GM12878 (cell line): ENCODE data around the gene SCAANT1. TPM values are rescaled to one million over a fixed set of nuclear protein-coding genes. Genes with fewer than 3 reads are reported as not detected.

Experiments used
- ATAC-seq: fragments of 200-7000 bp; cut with Tn5 transposase; 3 replicates; pipeline ENCODE4 v1.9.1; 2020; ENCODE audit warnings: mild to moderate bottlenecking, moderate library complexity
- BruUV-seq: library from RNA; stranded (reverse); fragments of 400-500 nt; replicated peaks from 2 replicates; lab custom pipeline; 2021; lab: Mats Ljungman, UMichigan
- CTCF ChIA-PET: fragments of 300-600 bp; sonication (Branson Sonifier 250); formaldehyde crosslinking; extraction: SDS; loops from one replicate; lab custom pipeline; 2021; ENCODE audit warnings: inconsistent platforms; lab: Yijun Ruan, JAX
- POLR2A ChIA-PET: fragments of 350-600 bp; formaldehyde crosslinking; extraction: SDS; loops from one replicate; lab custom pipeline; 2021; ENCODE audit warnings: inconsistent platforms; lab: Charles Lee
- RAD21 ChIA-PET: fragments of 300-600 bp; sonication (Branson Sonifier 250); formaldehyde crosslinking; loops from one replicate; lab custom pipeline; 2023; ENCODE audit warnings: antibody characterized with exemption; ENCODE audit not compliant: unreplicated experiment; lab: Charles Lee
- SMC1A ChIA-PET: fragments of 300-600 bp; sonication (Branson Sonifier 250); formaldehyde crosslinking; loops from one replicate; lab custom pipeline; 2023; ENCODE audit not compliant: unreplicated experiment, uncharacterized antibody; lab: Charles Lee
- DNase-seq: peaks from one replicate; pipeline ENCODE4 v3.0.0-alpha.2; 2011; ENCODE audit warnings: low read depth, low spot score
- FAIRE-seq: peaks from 3 replicates; lab custom pipeline; 2011; peaks lifted over from hg19 to GRCh38; lab: Jason Lieb, UNC
- H2AFZ ChIP-seq: 2 replicates; pipeline ENCODE4 v1.6.0; 2011; ENCODE audit warnings: low read depth, low read length, control low read depth; ENCODE audit not compliant: control insufficient read depth
- H3K27ac ChIP-seq: 2 replicates; pipeline ENCODE4 v1.5.1; 2011; ENCODE audit warnings: control low read depth; ENCODE audit not compliant: control insufficient read depth, insufficient read depth
- H3K27me3 ChIP-seq, 2 experiments: replicated peaks in 1 of 2; 2 replicates each; pipeline versions ENCODE4 v1.6.0 to v1.6.1; 2011; ENCODE audit warnings: low read length in 1 of 2; ENCODE audit not compliant: control insufficient read depth in 2 of 2, insufficient read depth in 2 of 2
- H3K36me3 ChIP-seq, 2 experiments: 2 replicates each; pipeline ENCODE4 v1.5.1; 2011; ENCODE audit warnings: low read length in 1 of 2; ENCODE audit not compliant: control insufficient read depth in 2 of 2, insufficient read depth in 2 of 2
- H3K4me1 ChIP-seq: 2 replicates; pipeline ENCODE4 v1.6.1; 2011; ENCODE audit warnings: mild to moderate bottlenecking, low read length, moderate library complexity, mixed read lengths; ENCODE audit not compliant: control insufficient read depth, insufficient read depth
- H3K4me2 ChIP-seq: 2 replicates; pipeline ENCODE4 v1.6.0; 2011; ENCODE audit warnings: control low read depth; ENCODE audit not compliant: control insufficient read depth, insufficient read depth
- H3K4me3 ChIP-seq: fragments of 200-600 bp; sonication (generic); 2 replicates; pipeline ENCODE4 v1.5.1; 2016
- H3K79me2 ChIP-seq: 2 replicates; pipeline ENCODE4 v1.6.0; 2011; ENCODE audit warnings: low read length; ENCODE audit not compliant: control insufficient read depth, insufficient read depth
- H3K9ac ChIP-seq: 2 replicates; pipeline ENCODE4 v1.8.0; 2011; ENCODE audit warnings: low read length, control low read depth, mixed read lengths; ENCODE audit not compliant: control insufficient read depth, insufficient read depth
- H3K9me3 ChIP-seq: replicated peaks from 3 replicates; pipeline ENCODE4 v1.5.1; 2011; ENCODE audit warnings: mild to moderate bottlenecking, low read length; ENCODE audit not compliant: control insufficient read depth, insufficient read depth
- H4K20me1 ChIP-seq: 2 replicates; pipeline ENCODE4 v1.6.0; 2011; ENCODE audit not compliant: control insufficient read depth, insufficient read depth
- ASH2L ChIP-seq: fragments of 300-600, 200-600 bp; sonication (generic); IDR thresholded peaks from 2 replicates; pipeline ENCODE4 v1.6.1; 2017; ENCODE audit warnings: low read depth, mild to moderate bottlenecking, borderline replicate concordance
- BCL11A ChIP-seq: IDR thresholded peaks from 2 replicates; pipeline ENCODE4 v1.6.1; 2011; ENCODE audit warnings: low read depth, low read length
- CREM ChIP-seq: IDR thresholded peaks from 2 replicates; pipeline ENCODE4 v1.6.1; 2014; ENCODE audit warnings: antibody characterized with exemption, low read depth
- EP300 ChIP-seq, 2 experiments: fragments of 150-350 bp in 1 of 2; IDR thresholded peaks; 2 replicates each; pipeline ENCODE4 v1.6.1; 2011 to 2012; ENCODE audit warnings: low read depth in 2 of 2, low read length in 2 of 2, borderline replicate concordance in 1 of 2, improper control_type of control experiment in 1 of 2, inconsistent platforms in 1 of 2; ENCODE audit not compliant: control insufficient read depth in 1 of 2
- GATAD2B ChIP-seq: fragments of 450-650 bp; conservative IDR thresholded peaks from 2 replicates; pipeline ENCODE4 v1.6.1; 2017; ENCODE audit warnings: low read depth, mild to moderate bottlenecking, moderate library complexity
- NFYB ChIP-seq: IDR thresholded peaks from 2 replicates; pipeline ENCODE4 v1.6.1; 2011; ENCODE audit warnings: low read depth, mild to moderate bottlenecking, low read length, improper control_type of control experiment, moderate library complexity; ENCODE audit not compliant: insufficient read depth
- POLR2A ChIP-seq: IDR thresholded peaks from 2 replicates; pipeline ENCODE4 v1.6.1; 2011; ENCODE audit warnings: low read depth, mild to moderate bottlenecking, low read length
- REST ChIP-seq: IDR thresholded peaks from 2 replicates; pipeline ENCODE4 v1.6.1; 2012; ENCODE audit warnings: mild to moderate bottlenecking, low read depth, low read length
- WGBS: methylation state at CpG from one replicate; pipeline ENCODE4 v1.1.6; 2016; ENCODE audit warnings: low lambda C conversion rate; ENCODE audit not compliant: insufficient replicate concordance, insufficient coverage; ENCODE audit errors: missing lambda C conversion rate; 5-methylcytosine and 5-hydroxymethylcytosine counted together
- in situ Hi-C: fragments of 300-500 bp; cut with MboI; formaldehyde crosslinking; loops from 9 replicates; pipeline ENCODE4 v1.14.3; 2018; ENCODE audit warnings: mixed read lengths
- intact Hi-C: fragments of 100-400 bp; cut with micrococcal nuclease; formaldehyde crosslinking; loops from one replicate; pipeline ENCODE4 v1.14.2; 2022; ENCODE audit not compliant: unreplicated experiment
- polyA plus RNA-seq, 11 experiments: library from polyadenylated mRNA; depleted of rRNA in 4 of 11; unstranded in 6 of 11; stranded (reverse) in 5 of 11; fragments of >200 nt; fragmentation: Nextera tagmentation in 4 of 11; fragmentation: Illumina TruSeq in 1 of 11; extraction: Ambion mirVana in 4 of 11; extraction: Trizol in 1 of 11; gene quantifications; 1 replicate in 1 of 11; 2 replicates in 10 of 11; pipeline versions ENCODE4 v1.2.1 to v1.2.3, GENCODE V29; 2011 to 2016; ENCODE audit warnings: inconsistent platforms in 2 of 11, missing spikeins in 2 of 11, low read depth in 1 of 11
- total RNA-seq, 4 experiments: library from RNA; depleted of rRNA in 3 of 4; stranded (reverse); fragments of >200 nt in 3 of 4; fragmentation: Illumina TruSeq in 1 of 4; extraction: Trizol in 1 of 4; gene quantifications; 2 replicates each; pipeline versions ENCODE4 v1.2.1 to v1.2.3, GENCODE V29; 2013 to 2021

SCAANT1 gene
- total and polyA plus RNA-seq, 10 of the 15 experiments (the other 5 are each of a cell fraction or from before 2014, with no cell fraction given): 0.60 to 1.7 (median 0.95) TPM; not detected in 6

- Histone ChIP-seq H3K9ac (no peak overlapping the region), H3K4me1 (no peaks in the 10 kb centered on the region), H3K27me3 (no peaks in the 10 kb centered on the region), H3K79me2 (peaks cover 21% of the 10 kb centered on the region)
- BruUV-seq: no TSS peak
- intact Hi-C loops: no loop called here
- CTCF ChIA-PET: interaction anchor here (1.0 kb wide), 1 partner anchor 9 kb away, joined by 3 read pairs; no protein-coding TSS in a partner anchor
- TF ChIP-seq EP300 (IDR thresholded peaks at IDR 0.05; ENCODE audit: borderline replicate concordance in 1 of 2, control insufficient read depth in 1 of 2, low read depth in 2 of 2, low read length in 2 of 2): no peak
- no peak for TF ChIP-seq NFYB
- TF ChIP-seq ASH2L: no peak
- no peak for TF ChIP-seq CREM
- TF ChIP-seq REST: no peak
- TF ChIP-seq POLR2A: no peak
- TF ChIP-seq BCL11A: no peak
- no peak for TF ChIP-seq GATAD2B
- TF ChIP-seq, all 136 proteins: peak for 0
- Histone ChIP-seq H3K4me3 (no peak overlapping the region), H3K27ac (no peak overlapping the region), H3K4me2 (no peak overlapping the region), H3K9me3 (no peaks in the 10 kb centered on the region), H2AFZ (no peak overlapping the region), H3K36me3 (peaks cover 0 to 3% of the 10 kb centered on the region in 2 experiments; a peak in 1 of 4 replicates), H4K20me1 (no peaks in the 10 kb centered on the region)
- RAD21 ChIA-PET: no interaction called here
- 96% methylated on average over 3 of the region's 3 CpGs for WGBS
- in situ Hi-C loops: no loop called here
- ATAC-seq: no peak
- no peak for FAIRE-seq
- POLR2A ChIA-PET: interaction anchor here (1.3 kb wide), 1 partner anchor 13 kb away, joined by 3 read pairs; no protein-coding TSS in a partner anchor
- DNase-seq: no peak
- SMC1A ChIA-PET: no interaction called here
These were observed 25.3 kb downstream of the SCAANT1 start for GRCh38 chr3:63886858-63887257.
